Body of pancreas (tissue), 4 donors: ENCODE results near the gene ATP9B. TPM values are rescaled to one million over a fixed set of nuclear protein-coding genes. Genes with fewer than 3 reads are reported as not detected.

Experiments used
- ATAC-seq: fragments of 150-250 bp; one replicate; pipeline ENCODE4 v1.9.1; 2016
- DNase-seq, 4 donors: peaks; one replicate each; pipeline ENCODE4 v3.0.0-alpha.2; 2019
- H3K27ac ChIP-seq, 4 donors: fragments of 200-600 bp; sonication (generic); 1 replicate in 3 of 4; 2 replicates in 1 of 4; pipeline versions ENCODE4 v1.5.1 to v1.6.1; 2016 to 2019; ENCODE audit warnings: mild to moderate bottlenecking in 1 of 4, mixed read lengths in 1 of 4, moderate library complexity in 1 of 4
- H3K27me3 ChIP-seq, 2 donors: fragments of 200-600 bp; sonication (generic); one replicate each; pipeline ENCODE4 v1.6.0; 2016; ENCODE audit warnings: mild to moderate bottlenecking in 1 of 2
- H3K36me3 ChIP-seq, 2 donors: fragments of 200-600 bp; sonication (generic); replicated peaks in 1 of 2; 2 replicates each; pipeline ENCODE4 v1.5.1; 2016; ENCODE audit warnings: low read depth in 2 of 2; ENCODE audit not compliant: insufficient read depth in 1 of 2
- H3K4me1 ChIP-seq: fragments of 200-600 bp; sonication (generic); one replicate; pipeline ENCODE4 v1.6.0; 2016
- H3K4me3 ChIP-seq, 2 donors: fragments of 200-600 bp; sonication (generic); 1 replicate in 1 of 2; 2 replicates in 1 of 2; pipeline ENCODE4 v1.5.1; 2016 to 2019
- H3K9me3 ChIP-seq, 3 donors: fragments of 200-600 bp; sonication (generic); 1 replicate in 2 of 3; 2 replicates in 1 of 3; pipeline ENCODE4 v1.5.1; 2016
- POLR2A ChIP-seq, 3 donors: fragments of 450-650 bp; IDR thresholded peaks; one replicate each; pipeline ENCODE4 v1.6.1; 2016; ENCODE audit warnings: antibody characterized with exemption in 3 of 3, mild to moderate bottlenecking in 2 of 3
- WGBS, 2 donors: methylation state at CpG; one replicate each; pipeline ENCODE4 v1.1.5; 2017; 5-methylcytosine and 5-hydroxymethylcytosine counted together
- intact Hi-C: fragments of 100-400 bp; cut with DNase I; formaldehyde crosslinking; loops from one replicate; pipeline ENCODE4 v1.15.1; 2023
- total RNA-seq, 2 donors: library from RNA; depleted of rRNA; stranded (reverse); fragments of >200 nt; gene quantifications; one replicate each; pipeline ENCODE4 v1.1.0, GENCODE V29; 2016
- TF ChIP-seq, protein P1 (sequence below), 7 experiments: fragments of 450-650 bp in 4 of 7; fragments of 200-600 bp in 3 of 7; sonication (generic) in 3 of 7; IDR thresholded peaks; one replicate each; pipeline ENCODE4 v1.5.1; 2016 to 2019; ENCODE audit warnings: antibody characterized with exemption in 7 of 7

The ATP9B gene
- total RNA-seq, 2 donors from 2014 or later = 19.7 to 21.1 TPM

- no peaks in the 10 kb centered on the region for H3K27me3 ChIP-seq
- no peaks in the 10 kb centered on the region for H3K36me3 ChIP-seq
- H3K4me1 ChIP-seq = no peaks in the 10 kb centered on the region
- intact Hi-C loops = no loop called here
- no peak overlapping the region for H3K27ac ChIP-seq
- TF ChIP-seq POLR2A (IDR thresholded peaks at IDR 0.05) = no peak
- TF ChIP-seq, protein P1, sequence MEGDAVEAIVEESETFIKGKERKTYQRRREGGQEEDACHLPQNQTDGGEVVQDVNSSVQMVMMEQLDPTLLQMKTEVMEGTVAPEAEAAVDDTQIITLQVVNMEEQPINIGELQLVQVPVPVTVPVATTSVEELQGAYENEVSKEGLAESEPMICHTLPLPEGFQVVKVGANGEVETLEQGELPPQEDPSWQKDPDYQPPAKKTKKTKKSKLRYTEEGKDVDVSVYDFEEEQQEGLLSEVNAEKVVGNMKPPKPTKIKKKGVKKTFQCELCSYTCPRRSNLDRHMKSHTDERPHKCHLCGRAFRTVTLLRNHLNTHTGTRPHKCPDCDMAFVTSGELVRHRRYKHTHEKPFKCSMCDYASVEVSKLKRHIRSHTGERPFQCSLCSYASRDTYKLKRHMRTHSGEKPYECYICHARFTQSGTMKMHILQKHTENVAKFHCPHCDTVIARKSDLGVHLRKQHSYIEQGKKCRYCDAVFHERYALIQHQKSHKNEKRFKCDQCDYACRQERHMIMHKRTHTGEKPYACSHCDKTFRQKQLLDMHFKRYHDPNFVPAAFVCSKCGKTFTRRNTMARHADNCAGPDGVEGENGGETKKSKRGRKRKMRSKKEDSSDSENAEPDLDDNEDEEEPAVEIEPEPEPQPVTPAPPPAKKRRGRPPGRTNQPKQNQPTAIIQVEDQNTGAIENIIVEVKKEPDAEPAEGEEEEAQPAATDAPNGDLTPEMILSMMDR (IDR thresholded peaks at IDR 0.05) = no peak
- DNase-seq (no peak), ATAC-seq (no peak)
- WGBS, 2 donors = 90 to 91% methylated on average over 9 of the region's 9 CpGs
- H3K4me3 ChIP-seq = no peak overlapping the region
- H3K9me3 ChIP-seq = no peaks in the 10 kb centered on the region
Measured at GRCh38 chr18:79318142-79318673, 249.0 kb downstream of the ATP9B start.

GRCh38 chr18:79320216-79320850, 251.1 kb downstream of the ATP9B start:
- Histone ChIP-seq H3K9me3 (no peaks in the 10 kb centered on the region), H3K4me3 (no peak overlapping the region), H3K4me1 (no peaks in the 10 kb centered on the region), H3K36me3 (no peaks in the 10 kb centered on the region), H3K27ac (no peak overlapping the region), H3K27me3 (no peaks in the 10 kb centered on the region)
- no peak for DNase-seq
- no peak for ATAC-seq
- intact Hi-C loops = no loop called here
- WGBS, 2 donors = 87% methylated on average over 13 to 15 of the region's 15 CpGs
- no peak for TF ChIP-seq POLR2A (IDR thresholded peaks at IDR 0.05)
- TF ChIP-seq, protein P1 (IDR thresholded peaks at IDR 0.05) = no peak

DNA sequence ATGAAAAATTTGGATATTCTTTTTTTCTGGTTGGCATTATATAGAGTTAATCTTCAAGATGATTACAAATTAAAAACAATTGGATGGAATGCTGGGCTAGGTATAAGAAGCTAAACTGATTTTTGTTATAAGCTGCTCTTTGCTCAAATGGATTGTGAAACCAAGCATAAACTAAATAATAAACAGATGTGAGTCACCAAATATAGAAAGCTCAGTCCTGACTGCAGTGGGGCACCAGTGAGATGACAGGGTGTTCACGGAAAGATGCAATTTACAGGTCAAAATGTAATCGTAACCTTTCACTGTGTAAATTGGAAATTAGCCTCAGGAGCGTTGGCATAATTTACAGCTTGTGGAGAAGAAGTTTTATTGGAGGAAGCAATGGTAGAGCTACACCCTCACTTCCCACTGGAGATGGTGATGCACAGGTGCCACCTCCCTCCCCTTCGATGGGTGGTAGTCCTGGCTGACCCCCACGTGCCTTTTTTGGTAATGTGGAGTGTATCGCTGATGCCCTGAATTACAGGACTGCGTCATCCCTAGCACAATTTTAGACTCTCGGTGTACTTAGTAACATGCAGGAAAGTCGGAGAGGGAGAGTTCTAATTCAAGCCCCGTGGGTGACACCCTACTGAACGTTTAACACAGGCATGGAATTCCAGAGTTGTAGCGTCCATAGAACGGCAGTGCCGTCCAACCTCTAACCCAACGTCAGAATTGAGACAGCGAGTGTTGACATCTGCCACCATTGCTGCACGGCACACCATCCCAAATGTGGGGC, 252.6 kb downstream of the ATP9B start:
- TF ChIP-seq POLR2A (IDR thresholded peaks at IDR 0.05) = no peak
- TF ChIP-seq, protein P1 (IDR thresholded peaks at IDR 0.05) = no peak
- intact Hi-C loops = no loop called here
- ATAC-seq (no peak), DNase-seq (no peak)
- Histone ChIP-seq H3K4me3 (no peak overlapping the region), H3K4me1 (no peaks in the 10 kb centered on the region), H3K36me3 (no peaks in the 10 kb centered on the region), H3K27me3 (no peaks in the 10 kb centered on the region), H3K27ac (no peak overlapping the region), H3K9me3 (no peaks in the 10 kb centered on the region)
- WGBS, 2 donors = 82 to 90% methylated on average over 16 to 17 of the region's 17 CpGs

DNA sequence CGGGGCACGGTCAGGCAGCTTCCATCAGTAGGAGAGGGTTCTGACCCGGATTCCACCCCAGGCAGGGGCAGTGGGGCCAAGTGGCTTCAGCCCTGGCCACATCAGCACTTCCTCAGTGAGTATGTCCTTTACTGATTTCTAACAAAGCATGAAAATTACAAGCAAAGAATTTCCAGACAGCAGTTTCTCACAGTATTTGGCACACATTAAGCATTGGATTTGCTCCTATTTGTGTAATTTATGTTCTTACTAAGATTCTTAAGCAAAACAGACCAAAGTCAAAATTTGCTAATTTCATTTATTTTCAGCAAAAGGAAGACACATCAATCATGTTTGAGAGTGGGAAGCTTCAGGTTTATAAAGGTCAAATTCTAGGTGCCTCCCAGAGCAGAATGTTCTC, 253.2 kb downstream of the ATP9B start:
- no peaks in the 10 kb centered on the region for H3K4me1 ChIP-seq
- DNase-seq = no peak
- H3K36me3 ChIP-seq = no peaks in the 10 kb centered on the region
- H3K4me3 ChIP-seq = no peak overlapping the region
- intact Hi-C loops = no loop called here
- ATAC-seq = no peak
- WGBS, 2 donors = 95 to 100% methylated on average over 3 of the region's 3 CpGs
- no peak for TF ChIP-seq POLR2A (IDR thresholded peaks at IDR 0.05)
- TF ChIP-seq, protein P1 (IDR thresholded peaks at IDR 0.05) = no peak
- no peak overlapping the region for H3K27ac ChIP-seq
- no peaks in the 10 kb centered on the region for H3K9me3 ChIP-seq
- no peaks in the 10 kb centered on the region for H3K27me3 ChIP-seq
